Activated CD8-positive, alpha-beta memory T cell treated with anti-CD3 and anti-CD28 coated beads, Interleukin-2, amount 50 U/mL, for 1 hour (primary cell): ENCODE data around the gene PHLDB1.
"Not testable (repeated sequence)": the region's sequence is repeated elsewhere in the genome, so short reads cannot be mapped to it uniquely, and the experiment has no call there.

Experiments used
- DNase-seq: peaks from one replicate; pipeline ENCODE4 v3.0.0-alpha.2; 2020; ENCODE audit errors: extremely low read depth

The PHLDB1 gene

GRCh38 chr11:118658429-118659313, 51.3 kb downstream of the PHLDB1 start:
- no peak for DNase-seq

- peak; percentile 71 for DNase-seq
Measured at GRCh38 chr11:118659314-118659952, 52.0 kb downstream of the PHLDB1 start.

GRCh38 chr11:118659953-118660680, 52.7 kb downstream of the PHLDB1 start:
- DNase-seq, result no peak

- DNase-seq, result no peak
Measured at GRCh38 chr11:118660681-118661424, 53.4 kb downstream of the PHLDB1 start.

GRCh38 chr11:118661425-118662301, 54.2 kb downstream of the PHLDB1 start:
- no peak for DNase-seq

- no peak for DNase-seq
Measured at GRCh38 chr11:118662401-118663271, 55.2 kb downstream of the PHLDB1 start.

GRCh38 chr11:118663381-118663780, 56.0 kb downstream of the PHLDB1 start:
- DNase-seq, result no peak

- DNase-seq, result no peak
Measured at GRCh38 chr11:118663902-118664301, 56.5 kb downstream of the PHLDB1 start.

- no peak for DNase-seq
Measured at GRCh38 chr11:118666371-118666770, 59.0 kb downstream of the PHLDB1 start.

- no peak for DNase-seq
Measured at GRCh38 chr11:118670063-118670462, 62.6 kb downstream of the PHLDB1 start.

GRCh38 chr11:118671254-118671653, 63.8 kb downstream of the PHLDB1 start:
- no peak for DNase-seq

GRCh38 chr11:118672846-118673245, 65.4 kb downstream of the PHLDB1 start:
- no peak for DNase-seq

GRCh38 chr11:118673361-118674081, 66.1 kb downstream of the PHLDB1 start:
- no peak for DNase-seq

- no peak for DNase-seq
Measured at GRCh38 chr11:118674082-118674435, 66.6 kb downstream of the PHLDB1 start.

- no peak for DNase-seq
Measured at GRCh38 chr11:118677977-118678376, 70.6 kb downstream of the PHLDB1 start.

- DNase-seq, result not testable (repeated sequence)
Measured at GRCh38 chr11:118678908-118679307, 71.5 kb downstream of the PHLDB1 start.

GRCh38 chr11:118679483-118679882, 72.1 kb downstream of the PHLDB1 start, which contains the start of gene TREH:
TREH (minus strand) TSS chr11:118679650; CDS start chr11:118679627, 23 bp downstream.
- no peak for DNase-seq

- DNase-seq, result no peak
Measured at GRCh38 chr11:118682372-118682771, 75.0 kb downstream of the PHLDB1 start.

- not testable (repeated sequence) for DNase-seq
Measured at GRCh38 chr11:118682939-118683338, 75.5 kb downstream of the PHLDB1 start.
